GM10847 (cell line): ENCODE data around the gene RASGRF1.

ENCODE experiments used
- POLR2A ChIP-seq: IDR thresholded peaks from 2 replicates; pipeline ENCODE4 v1.6.1; 2011; ENCODE audit not compliant: insufficient read length; ENCODE audit errors: extremely low read depth

RASGRF1 gene

GRCh38 chr15:79065706-79066376, 24.7 kb downstream of the RASGRF1 start:
- TF ChIP-seq POLR2A = no peak

GRCh38 chr15:79065361-79065705, 25.2 kb downstream of the RASGRF1 start:
- no peak for TF ChIP-seq POLR2A

DNA sequence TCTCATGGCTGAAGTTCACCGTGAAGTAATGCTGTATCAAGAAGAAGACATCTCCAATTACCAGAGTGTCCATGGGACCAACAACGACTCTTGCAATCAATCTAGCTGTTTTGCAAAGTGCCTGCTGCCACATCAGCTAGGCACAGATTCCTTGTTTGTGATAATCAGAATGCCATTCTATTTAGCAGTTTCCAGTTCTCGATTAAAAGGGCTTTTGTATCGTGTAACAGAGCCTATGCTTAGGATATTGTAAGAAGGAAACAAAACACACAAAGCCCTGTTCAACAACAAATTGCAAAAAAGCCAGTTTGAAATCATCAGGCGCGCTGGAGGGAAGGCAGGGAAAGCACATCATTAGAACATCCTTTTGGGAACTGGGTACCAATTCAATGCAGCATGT, 26.1 kb downstream of the RASGRF1 start:
- TF ChIP-seq POLR2A = no peak

DNA sequence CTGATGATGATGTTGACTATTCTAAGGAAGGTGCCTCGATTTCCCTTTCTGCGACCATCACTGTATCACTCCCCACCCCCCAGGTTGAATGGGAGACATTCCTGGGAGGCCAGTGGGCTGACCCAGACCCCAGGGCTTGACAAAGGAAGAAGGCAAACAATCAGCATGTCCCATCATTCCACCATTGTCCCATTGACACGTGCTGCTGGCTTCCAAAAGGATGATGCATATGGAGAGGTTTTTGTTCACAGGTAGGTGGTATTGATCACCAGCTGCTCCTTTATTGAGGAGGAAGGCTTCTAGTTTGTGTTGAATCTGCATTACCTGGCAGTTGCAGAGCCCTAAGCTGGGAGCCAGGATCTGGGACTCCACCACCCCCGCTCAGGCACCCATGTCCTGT, 30.4 kb downstream of the RASGRF1 start:
- no peak for TF ChIP-seq POLR2A

GRCh38 chr15:79059081-79059572, 31.5 kb downstream of the RASGRF1 start:
- no peak for TF ChIP-seq POLR2A

- TF ChIP-seq POLR2A = no peak
Observed at GRCh38 chr15:79058260-79058850, 32.2 kb downstream of the RASGRF1 start.

DNA sequence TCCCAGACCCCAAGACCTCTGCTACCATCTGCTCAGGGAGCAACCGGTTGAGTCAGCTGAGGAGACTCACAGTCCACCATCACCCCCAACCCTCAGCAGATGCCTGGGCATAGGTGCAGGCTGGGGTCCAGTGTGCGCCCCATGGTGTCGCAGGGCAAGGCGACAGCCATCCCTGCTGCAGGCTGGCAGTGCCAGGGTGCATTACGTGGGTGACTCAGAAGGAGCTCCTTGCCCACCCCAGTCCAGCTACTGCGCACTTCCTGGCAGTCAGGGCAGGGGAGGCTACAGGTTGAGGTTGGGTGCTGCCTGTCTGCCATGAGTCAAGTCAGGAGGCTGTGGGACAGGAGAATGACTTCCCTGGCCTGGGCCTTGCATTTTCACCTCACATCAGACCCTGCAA, 33.5 kb downstream of the RASGRF1 start:
- TF ChIP-seq POLR2A = no peak

GRCh38 chr15:79054350-79054749, 36.2 kb downstream of the RASGRF1 start:
- no peak for TF ChIP-seq POLR2A

- TF ChIP-seq POLR2A = no peak
Observed at GRCh38 chr15:79053894-79054293, 36.7 kb downstream of the RASGRF1 start.

DNA sequence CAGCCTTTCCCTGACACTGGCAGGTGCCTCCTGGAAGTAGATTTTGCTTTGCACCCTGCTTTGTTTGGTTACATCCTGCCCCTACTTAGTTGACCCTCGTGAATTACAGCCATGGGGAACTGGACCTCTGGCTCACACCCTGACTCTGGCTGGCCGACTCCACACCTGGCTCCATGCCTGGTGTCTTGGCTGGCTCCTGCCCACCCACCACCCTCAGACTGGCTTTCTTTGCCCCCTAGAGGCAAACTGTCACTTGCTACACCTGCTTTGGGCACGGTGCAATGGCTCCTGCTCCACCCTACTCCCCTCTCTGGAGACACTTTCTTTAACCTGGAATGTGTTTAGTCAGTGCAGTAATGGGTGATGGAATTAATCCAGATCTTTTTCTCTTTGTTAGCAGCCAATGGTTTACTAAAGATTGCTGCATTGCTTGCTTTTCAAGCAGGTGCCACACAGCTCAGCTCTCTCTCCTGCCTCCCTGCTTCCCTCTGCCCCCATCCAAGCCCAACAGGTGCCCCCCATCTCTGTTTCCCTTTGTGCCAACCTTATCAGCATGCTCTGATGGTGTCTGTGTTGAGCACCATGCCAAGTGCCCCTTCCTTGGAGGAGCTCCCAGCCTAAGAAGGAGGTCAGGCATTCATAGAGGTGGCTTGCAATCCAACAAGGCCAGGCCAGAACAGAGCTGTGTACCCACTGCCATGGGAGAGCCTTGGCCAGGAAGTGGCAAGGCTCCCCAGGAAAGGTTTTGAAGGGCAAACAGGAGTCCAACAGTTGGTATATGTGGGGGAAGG, 38.4 kb downstream of the RASGRF1 start:
- TF ChIP-seq POLR2A = no peak

DNA sequence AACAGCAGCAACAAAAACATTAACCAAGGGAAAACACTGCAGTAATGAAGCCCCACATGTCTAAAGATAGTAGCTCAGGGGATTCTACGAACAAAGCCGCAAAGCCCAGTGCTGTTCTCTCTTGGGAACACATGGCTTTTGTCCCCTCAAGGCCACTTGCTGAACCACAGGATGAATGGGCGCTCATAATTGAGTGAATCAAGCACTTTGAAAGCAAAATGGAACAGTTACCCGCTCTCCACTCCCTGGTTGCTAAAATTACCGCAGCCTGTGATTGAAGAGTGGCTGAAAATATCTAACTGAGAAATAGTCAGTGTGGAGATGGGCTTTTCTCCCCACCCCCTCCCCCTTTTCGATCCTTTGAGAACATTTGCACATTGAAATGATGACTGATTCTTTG, 39.6 kb downstream of the RASGRF1 start:
- TF ChIP-seq POLR2A = no peak

DNA sequence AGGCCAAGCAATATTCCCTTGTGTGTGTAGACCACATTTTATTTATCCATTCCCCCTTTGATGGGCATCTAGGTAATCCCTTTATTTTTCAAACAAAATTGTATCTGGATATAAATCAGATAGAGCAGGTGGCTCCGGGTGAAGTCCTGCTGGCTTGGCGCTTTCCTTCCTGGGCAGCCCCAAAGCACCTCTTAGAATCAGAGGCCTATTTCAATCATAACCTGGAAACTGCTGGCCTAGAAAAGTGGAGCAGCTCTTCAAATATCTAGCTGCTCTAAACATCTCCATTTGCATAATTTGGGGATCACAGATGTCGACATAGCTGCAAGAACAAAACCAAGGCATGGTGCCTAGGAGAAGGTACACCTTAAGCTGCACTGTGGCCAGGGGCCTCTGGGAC, 40.2 kb downstream of the RASGRF1 start:
- no peak for TF ChIP-seq POLR2A

GRCh38 chr15:79049416-79049815, 41.2 kb downstream of the RASGRF1 start:
- TF ChIP-seq POLR2A = no peak

- no peak for TF ChIP-seq POLR2A
Observed at GRCh38 chr15:79047676-79048439, 42.7 kb downstream of the RASGRF1 start.

DNA sequence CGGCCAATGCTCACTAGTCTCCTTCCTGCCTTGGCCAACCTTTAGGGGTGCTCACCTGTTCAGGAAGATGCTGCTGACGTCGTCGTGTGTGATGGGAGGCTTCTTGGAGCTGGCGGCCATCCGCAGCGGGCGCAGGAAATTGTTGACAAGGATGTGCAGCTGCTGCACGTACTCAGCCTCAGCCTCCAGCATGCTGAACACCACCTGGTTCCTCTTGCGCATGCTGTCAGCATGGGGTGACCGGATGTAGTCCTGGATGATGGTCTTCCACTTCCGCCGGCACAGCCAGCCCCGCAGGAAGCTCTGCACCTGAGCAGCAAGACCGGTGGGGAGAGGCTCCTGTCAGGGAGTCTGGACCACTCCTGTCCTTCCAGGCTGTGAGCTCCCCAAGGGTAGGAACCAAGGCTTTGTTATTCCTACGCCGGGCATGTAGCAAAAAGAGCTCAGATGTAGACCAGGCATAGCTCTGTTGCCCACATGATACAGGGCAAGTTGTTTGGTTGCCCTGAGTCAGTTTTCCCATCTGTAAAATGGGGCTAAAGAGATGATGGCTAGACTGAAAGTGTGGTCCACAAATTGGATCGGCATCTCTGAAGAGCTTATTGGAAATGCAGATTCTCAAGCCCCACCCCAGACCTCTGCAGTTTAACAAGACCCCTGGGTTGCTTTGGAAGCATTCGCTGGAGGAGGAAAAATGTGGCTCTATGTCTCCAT, 43.7 kb downstream of the RASGRF1 start:
- no peak for TF ChIP-seq POLR2A

DNA sequence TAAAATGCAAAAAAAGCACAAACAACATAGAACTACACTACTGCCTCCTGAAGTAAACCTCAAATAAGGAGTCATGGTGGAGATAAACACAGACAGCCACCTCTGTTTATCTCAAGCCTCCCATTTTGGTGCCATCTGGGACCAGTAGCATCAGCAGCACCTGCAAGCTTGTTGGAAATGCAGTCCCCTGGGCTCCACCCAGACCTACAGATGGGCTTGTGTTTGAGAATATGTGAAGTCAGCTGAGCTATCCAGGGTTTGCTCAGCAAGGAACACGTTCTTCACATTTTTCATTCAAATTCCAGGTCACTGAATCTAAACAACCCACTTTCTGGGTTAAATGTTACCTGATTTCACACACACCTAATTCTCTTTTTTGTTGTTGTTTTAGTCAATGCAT, 45.5 kb downstream of the RASGRF1 start:
- no peak for TF ChIP-seq POLR2A
